GM10248 (cell line): ENCODE results near the gene FHIT.

Source experiments
- CTCF ChIA-PET: fragments of 300-600 bp; sonication (Branson Sonifier 250); formaldehyde crosslinking; extraction: SDS; loops from one replicate; lab custom pipeline; 2021; ENCODE audit warnings: antibody characterized with exemption; lab: Yijun Ruan, JAX
- POLR2A ChIA-PET: fragments of 350-650 bp; sonication (Branson Sonifier 250); formaldehyde crosslinking; extraction: SDS; loops from one replicate; lab custom pipeline; 2020; ENCODE audit warnings: antibody characterized with exemption; lab: Yijun Ruan, JAX
- DNase-seq: peaks from one replicate; pipeline ENCODE4 v3.0.0; 2012; ENCODE audit errors: extremely low spot score
- TF ChIP-seq, protein P1 (sequence below): IDR thresholded peaks from 2 replicates; pipeline ENCODE4 v1.5.1; 2012; ENCODE audit warnings: mild to moderate bottlenecking, low read depth; ENCODE audit errors: extremely low read depth, missing control alignments, control extremely low read depth

Gene FHIT

DNA sequence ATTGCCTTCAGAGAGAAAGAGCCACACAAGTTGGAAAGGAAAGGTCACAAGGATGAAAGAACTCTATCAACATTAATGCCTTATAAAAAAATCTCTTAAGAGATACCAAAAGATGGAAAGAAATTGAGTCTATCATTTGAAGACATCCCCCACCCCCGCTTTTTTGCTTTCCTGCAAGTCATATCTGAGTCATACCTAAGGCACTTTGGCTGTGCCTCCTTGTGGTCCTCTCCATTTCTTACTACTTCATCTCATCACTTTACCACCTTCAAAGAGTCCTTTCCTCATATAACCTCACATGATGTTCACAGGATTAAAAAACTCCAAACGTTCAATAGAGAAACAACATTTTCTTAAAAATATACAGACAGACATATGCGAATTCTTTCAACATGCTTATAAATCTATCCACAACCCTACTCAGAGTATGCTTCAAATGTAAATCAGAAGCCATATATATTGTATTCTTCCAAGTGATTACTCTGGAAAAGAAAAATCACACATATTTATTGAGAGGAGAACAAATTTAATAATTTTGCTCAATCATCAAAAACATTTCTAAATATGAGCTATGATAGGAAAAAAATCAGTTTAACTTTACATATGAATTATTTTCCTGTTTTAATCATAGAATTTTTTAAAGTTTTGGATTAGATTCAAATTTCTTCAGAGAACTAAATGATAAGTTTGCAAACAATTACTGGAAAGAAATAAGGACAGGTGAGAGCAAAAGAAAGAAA lies 1197.6 kb downstream of the FHIT start:
- DNase-seq: no peak
- POLR2A ChIA-PET: no interaction called here
- TF ChIP-seq, protein P1, sequence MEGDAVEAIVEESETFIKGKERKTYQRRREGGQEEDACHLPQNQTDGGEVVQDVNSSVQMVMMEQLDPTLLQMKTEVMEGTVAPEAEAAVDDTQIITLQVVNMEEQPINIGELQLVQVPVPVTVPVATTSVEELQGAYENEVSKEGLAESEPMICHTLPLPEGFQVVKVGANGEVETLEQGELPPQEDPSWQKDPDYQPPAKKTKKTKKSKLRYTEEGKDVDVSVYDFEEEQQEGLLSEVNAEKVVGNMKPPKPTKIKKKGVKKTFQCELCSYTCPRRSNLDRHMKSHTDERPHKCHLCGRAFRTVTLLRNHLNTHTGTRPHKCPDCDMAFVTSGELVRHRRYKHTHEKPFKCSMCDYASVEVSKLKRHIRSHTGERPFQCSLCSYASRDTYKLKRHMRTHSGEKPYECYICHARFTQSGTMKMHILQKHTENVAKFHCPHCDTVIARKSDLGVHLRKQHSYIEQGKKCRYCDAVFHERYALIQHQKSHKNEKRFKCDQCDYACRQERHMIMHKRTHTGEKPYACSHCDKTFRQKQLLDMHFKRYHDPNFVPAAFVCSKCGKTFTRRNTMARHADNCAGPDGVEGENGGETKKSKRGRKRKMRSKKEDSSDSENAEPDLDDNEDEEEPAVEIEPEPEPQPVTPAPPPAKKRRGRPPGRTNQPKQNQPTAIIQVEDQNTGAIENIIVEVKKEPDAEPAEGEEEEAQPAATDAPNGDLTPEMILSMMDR: no peak
- CTCF ChIA-PET: no interaction called here

DNA sequence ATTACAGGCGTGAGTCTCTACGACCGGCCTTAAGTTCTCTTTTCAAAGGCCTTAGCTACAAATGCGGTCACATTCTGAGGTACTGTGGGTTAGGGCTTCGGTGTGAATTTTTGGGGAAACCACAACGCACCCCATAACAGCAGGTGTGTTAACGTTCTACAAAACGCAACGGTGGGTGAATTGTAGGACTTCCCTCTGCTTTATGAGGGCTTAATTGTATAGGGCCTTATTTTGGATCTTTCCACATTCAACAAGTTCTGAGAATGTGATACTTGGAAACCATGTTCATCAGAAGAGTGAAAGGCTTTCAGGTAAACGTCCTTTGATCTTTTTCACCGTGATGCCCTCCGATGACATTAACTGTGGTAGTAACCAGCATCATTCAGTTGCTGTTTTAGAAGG lies 1202.8 kb downstream of the FHIT start:
- POLR2A ChIA-PET: no interaction called here
- DNase-seq: no peak
- CTCF ChIA-PET: interaction anchor here (1.2 kb wide), 1 partner anchor 12 kb away, joined by 3 read pairs; no protein-coding TSS in a partner anchor
- TF ChIP-seq, protein P1: no peak

DNA sequence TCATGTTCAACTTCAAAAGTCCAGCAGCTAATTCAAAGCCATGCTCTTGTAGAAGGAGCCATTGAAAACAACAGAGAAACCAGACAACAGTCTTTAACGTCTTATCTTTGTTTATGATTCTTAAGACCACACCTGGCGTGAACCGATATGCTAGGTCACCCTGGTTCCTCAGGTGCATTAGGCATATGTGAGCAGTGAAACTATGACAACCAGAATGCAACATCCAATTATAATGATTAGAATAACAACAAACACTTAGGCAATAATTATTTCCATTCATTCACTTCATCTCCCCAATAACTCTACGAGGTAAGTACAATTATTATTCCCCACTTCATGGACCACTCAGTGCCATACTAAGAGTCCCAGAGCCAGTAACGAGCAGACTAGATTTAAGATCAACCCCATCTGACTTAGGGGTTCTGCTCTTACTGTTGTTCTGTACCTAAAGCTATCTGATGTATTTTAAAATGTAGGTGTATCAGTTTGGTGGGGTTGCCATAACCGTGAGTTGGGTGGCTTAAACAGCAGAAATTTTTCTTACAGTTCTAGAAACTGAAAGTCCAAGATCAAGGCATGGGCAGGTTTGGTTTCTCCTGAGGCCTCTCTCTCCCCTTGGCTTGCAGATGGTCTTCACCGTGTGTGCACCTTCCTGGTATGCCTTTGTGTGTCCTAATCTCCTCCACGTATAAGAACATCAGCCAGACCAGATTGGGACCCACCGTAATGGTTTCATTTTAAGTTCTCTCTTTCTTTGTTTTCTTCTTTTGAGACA lies 1203.6 kb downstream of the FHIT start:
- DNase-seq: no peak
- CTCF ChIA-PET: interaction anchor here (1.2 kb wide), 1 partner anchor 13 kb away, joined by 3 read pairs; no protein-coding TSS in a partner anchor
- TF ChIP-seq, protein P1: no peak
- POLR2A ChIA-PET: no interaction called here

DNA sequence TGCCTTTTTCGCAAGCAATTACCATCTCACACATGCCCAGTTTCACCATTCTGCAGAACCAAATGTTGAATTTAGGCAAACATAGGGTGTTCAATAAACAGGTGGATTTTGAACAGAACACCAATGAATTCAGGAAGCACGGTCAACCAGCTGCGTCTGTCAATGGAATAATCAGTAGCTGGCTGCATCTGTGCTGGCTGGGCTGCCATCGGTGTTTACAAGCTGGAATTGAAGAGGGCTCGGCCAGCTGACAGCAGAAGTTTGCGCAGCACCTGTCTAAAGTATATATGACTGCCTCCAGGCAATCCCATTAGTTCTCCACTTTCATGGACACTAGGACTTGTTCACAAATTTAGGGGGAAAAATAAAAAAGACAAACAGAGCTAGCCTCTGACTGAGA lies 1205.0 kb downstream of the FHIT start:
- no peak for DNase-seq
- CTCF ChIA-PET: interaction anchor here (0.8 kb wide), 1 partner anchor 9 kb away, joined by 4 read pairs; no protein-coding TSS in a partner anchor

DNA sequence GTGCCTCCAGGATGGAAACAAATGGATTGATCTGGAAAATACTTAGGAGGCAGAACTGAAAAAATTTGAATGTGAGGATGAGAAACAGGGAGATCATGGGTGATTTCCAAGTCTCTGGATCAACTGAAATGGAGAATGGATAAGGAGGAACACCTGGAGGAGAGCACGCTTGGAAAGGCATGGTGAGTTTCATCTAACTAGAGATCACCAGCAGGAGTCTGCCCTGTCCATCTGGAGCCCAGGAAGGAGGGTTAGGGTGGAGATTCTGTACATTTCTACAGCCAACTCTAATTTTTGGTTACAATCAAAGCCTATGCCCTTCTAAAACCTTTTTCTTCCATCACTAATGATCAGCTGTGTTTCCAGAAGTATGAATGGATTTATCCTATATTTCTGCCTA lies 1205.6 kb downstream of the FHIT start:
- ChIA-PET POLR2A (no interaction called here), CTCF (no interaction called here)
- TF ChIP-seq, protein P1: no peak
- no peak for DNase-seq

More for the DNA sequence above, 1205.0 kb downstream of the FHIT start:
- TF ChIP-seq, protein P1: no peak
- POLR2A ChIA-PET: no interaction called here

DNA sequence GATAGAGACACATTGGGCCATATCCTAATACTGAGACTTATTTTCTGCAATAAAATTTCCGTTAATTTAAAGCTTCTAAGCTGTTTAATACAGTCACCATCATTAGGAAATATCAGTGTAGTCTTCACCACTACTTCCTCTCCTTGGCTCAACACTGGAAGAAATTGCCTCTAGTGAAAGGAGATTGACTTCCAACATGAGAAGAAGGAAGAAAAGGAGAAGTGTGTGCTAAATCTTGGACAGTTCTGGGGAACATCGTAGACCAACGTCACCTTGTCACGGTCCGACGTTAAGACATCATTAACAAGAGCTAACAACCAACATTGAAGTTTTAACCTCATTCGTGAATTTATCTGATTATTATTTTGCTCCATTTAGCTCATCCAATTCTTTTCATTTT lies 1214.4 kb downstream of the FHIT start:
- TF ChIP-seq, protein P1: no peak
- DNase-seq: no peak
- CTCF ChIA-PET: interaction anchor here (1.2 kb wide), 1 partner anchor 10 kb away, joined by 4 read pairs; no protein-coding TSS in a partner anchor
- POLR2A ChIA-PET: no interaction called here
